22Rv1 (cell line): ENCODE measurements around the gene CFAP54.

ENCODE experiments used
- ZFX ChIP-seq: fragments of 450-650 bp; IDR thresholded peaks from 2 replicates; pipeline ENCODE4 v1.6.1; 2017; ENCODE audit warnings: antibody characterized with exemption, borderline replicate concordance
- TF ChIP-seq, protein P1 (sequence below): fragments of 450-650 bp; IDR thresholded peaks from 2 replicates; pipeline ENCODE4 v1.5.1; 2017; ENCODE audit warnings: mild to moderate bottlenecking

DNA sequence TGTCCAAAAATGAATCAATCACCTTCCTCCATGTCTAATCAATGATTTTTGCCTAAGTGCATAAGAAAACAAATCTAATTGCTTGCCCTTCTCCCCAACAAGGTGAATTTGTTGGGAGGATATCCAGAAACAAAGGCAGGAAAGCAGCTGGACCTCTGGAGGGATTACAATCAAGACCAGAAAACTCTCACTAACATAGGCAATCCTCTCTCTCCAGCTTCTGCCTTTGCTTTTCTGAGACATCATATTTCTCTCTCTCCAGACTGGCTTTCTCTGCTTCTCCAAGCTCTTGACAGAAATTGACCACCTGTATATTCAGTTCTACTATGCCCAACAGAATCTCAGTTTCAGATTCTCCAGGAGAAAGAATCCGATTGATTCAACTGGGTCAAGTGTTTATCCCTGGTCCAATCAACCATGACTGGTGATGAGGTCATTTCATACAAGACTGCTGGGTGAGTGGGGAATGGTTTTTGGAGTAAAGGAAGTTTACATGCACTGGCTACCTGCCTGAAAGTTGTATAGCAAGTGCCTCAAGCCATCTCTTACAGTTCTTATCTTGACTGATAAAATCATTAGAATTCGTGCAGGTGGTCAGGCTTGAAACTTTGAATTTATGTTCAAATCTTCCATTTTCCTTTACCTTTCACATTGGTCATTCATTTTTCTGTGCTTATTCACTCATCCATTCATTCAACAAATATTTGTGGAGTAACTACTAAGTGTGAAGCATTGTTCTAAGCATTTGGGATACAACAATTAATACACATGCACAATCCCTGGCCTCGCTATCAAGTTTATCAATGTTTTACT lies 22.2 kb upstream of the CFAP54 start:
- TF ChIP-seq, protein P1, sequence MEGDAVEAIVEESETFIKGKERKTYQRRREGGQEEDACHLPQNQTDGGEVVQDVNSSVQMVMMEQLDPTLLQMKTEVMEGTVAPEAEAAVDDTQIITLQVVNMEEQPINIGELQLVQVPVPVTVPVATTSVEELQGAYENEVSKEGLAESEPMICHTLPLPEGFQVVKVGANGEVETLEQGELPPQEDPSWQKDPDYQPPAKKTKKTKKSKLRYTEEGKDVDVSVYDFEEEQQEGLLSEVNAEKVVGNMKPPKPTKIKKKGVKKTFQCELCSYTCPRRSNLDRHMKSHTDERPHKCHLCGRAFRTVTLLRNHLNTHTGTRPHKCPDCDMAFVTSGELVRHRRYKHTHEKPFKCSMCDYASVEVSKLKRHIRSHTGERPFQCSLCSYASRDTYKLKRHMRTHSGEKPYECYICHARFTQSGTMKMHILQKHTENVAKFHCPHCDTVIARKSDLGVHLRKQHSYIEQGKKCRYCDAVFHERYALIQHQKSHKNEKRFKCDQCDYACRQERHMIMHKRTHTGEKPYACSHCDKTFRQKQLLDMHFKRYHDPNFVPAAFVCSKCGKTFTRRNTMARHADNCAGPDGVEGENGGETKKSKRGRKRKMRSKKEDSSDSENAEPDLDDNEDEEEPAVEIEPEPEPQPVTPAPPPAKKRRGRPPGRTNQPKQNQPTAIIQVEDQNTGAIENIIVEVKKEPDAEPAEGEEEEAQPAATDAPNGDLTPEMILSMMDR, result no peak
- no peak for TF ChIP-seq ZFX
